Stimulated activated CD4-positive, alpha-beta T cell treated with anti-CD3 and anti-CD28 coated beads, TNF-alpha, amount 100 ng/mL, for 48 hours (primary cell): Measurements from ENCODE around the gene OPRL1.

ENCODE experiments used
- DNase-seq, 3 donors: peaks; one replicate each; pipeline ENCODE4 v3.0.0-alpha.2; 2020; ENCODE audit warnings: low read depth in 3 of 3

Gene OPRL1

DNA sequence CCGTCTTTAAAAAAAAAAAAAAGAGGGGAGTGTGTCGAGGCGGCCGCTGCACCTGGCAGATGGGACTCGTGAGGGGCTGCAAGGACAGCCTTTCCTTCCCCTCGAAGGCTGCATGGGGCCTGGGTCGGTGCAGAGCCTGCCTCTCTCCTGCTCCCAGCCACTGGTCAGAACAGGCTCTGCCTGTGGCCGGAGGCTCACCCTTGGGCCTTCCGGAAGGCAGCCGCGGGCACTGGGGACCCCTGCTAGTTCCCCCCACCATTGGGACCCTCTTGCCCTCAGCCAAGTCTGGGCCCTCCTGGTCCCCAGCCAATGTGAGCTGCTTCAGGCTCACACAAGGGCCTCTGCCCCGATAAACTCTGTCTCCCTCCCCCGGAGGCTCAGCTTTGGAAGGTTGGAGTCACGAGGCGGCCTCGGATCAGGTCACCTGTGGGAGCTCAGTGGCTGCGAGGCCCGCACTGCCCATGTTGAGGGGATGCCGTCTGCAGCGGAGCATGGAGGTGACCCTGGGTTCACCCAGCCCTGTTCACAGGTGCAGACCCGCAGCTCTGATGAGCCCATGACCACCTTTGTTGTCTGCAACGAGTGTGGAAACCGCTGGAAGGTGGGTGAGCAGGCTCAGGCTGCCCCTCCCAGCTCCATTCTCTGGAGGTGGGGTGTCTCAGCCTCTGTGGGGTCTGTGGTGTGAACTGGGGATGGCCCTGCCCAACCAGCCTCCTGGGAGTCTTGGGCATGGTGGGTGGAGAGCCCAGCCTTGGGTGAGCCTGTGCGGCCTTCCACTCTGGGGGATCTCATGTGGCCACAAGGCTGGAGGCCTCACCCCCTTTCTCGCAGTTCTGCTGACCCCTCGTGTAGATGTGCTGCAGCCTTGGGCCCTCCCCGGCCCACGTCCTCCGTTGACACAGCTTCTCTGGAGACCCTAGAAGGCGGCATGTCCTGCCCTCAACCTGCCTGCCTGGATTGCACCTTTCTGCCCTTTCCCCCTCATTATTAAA is 8.2 kb upstream of the OPRL1 start:
- no peak for DNase-seq

DNA sequence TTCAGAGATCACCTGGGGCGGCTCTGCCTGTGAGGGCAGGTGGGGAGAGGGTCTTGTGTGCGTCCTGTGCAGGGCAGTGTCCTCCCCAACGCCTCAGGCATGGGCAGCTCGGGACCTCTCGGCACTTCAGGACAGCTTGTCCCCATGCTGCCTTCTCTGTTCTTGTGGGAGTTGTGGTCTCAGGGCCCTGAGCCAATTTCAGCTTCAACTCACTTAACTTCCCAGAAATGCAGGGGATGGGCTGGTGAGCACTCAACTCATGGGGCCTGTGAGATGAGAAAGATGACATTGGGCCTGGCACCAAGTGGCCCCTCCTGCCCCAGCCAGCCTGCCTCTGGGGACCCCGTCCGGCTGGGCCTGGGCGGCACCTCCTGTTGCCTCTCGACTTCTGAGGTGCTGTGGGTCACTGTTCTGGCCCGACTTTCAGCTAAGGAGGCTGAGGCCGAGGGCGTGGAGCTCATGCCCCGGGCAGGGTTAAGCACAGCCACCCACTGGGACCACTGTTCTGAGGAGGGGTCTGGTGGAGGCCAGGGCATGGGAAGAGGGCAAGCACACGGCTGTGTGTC is 7.3 kb upstream of the OPRL1 start:
- no peak for DNase-seq

DNA sequence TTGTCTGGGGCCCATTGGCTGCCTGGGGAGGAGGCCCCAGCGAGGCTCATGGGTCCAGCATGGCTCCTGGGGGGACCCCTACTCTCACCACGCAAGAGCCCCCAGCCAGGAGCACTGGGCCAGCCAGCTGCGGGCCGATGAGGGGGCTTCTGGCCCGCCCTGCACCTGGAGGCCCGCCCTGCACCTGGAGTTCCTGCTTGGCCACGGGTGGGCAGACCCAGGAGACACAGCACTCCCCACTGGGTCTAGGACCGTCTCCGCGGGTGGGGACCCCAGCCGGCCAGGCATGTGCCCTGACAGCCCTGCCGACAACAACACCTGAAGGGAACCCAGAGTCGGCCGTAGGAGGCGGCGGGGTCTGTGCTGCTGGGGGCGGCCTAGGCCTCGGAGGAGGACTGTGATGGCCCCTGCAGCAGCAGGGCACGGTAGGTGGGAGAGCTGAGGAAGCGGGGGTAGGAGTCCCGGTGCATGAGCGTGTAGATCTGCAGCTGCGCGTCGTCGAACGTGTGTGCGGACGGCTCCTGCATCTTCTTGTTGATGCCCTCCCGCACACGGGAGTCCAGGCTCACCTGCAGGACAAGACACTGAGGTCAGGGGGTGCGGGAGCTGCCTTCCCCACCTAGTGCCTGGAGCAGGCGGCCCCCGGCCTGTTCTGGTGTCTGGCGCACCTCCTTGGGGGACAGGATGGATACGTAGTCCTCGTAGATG is 6.3 kb upstream of the OPRL1 start:
- no peak for DNase-seq

DNA sequence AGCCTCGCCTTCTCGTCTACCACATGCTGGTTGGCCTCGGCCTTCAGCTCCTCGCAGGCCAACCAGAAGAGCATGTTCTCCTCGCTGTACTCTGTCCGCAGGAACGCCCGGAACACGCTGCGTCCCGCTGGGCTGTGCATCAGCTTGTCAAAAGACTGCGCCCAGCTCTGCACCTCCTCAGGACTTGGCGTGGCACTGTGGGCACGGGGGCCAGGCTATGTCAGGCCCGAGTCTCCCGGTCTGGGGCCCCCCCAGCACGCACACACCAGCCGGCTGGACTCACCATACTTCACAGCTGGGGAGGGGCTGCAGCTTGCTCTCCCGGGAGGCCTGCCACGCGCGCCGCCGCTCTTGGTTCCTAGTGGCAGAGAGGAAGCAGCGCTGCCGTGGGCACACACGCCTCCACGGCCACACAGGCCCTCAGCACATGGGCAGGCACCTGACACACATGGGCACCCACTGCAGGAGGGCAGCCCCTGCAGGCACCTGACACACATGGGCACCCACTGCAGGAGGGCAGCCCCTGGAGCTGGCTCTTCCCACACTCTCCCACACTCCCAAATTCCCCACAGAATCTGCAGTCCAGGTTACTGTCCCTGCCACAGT is 5.6 kb upstream of the OPRL1 start:
- DNase-seq: no peak

DNA sequence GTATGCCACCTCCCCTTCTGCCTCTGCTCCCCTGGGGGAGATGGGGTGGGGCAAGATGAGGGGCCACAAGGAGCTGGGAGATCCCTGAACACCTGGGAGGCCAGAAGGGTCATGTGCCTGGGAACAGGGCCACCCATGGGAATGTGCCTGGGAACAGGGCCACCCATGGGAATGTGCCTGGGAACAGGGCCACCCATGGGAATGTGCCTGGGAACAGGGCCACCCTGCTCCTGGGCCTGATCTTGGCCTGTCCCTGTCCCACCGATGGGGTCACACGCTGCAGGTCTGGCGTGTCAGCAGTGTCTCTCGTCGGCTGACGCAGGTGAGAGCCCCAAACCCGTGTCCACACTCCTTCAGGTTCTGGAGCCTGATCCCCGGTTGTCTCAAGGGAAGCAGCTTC is 4.9 kb upstream of the OPRL1 start:
- no peak for DNase-seq

DNA sequence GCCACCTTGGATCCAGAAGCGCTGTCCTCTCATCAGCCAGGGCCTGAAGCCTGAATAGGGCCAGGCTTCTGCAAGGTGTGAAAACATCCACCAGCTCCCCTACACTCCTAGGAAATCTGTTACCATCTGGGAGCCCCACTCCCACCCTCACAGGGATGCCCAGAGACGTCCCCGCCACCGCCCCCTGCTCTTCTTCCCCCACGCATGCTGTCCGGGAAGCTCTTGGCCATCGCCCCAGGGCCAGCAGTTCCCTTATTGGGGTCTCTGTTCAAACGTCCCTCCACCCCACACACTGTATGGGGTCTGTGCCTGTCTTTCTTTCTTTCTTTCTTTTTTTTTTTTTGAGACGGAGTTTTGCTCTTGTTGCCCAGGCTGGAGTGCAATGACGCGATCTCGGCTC is 4.3 kb upstream of the OPRL1 start:
- DNase-seq: no peak

DNA sequence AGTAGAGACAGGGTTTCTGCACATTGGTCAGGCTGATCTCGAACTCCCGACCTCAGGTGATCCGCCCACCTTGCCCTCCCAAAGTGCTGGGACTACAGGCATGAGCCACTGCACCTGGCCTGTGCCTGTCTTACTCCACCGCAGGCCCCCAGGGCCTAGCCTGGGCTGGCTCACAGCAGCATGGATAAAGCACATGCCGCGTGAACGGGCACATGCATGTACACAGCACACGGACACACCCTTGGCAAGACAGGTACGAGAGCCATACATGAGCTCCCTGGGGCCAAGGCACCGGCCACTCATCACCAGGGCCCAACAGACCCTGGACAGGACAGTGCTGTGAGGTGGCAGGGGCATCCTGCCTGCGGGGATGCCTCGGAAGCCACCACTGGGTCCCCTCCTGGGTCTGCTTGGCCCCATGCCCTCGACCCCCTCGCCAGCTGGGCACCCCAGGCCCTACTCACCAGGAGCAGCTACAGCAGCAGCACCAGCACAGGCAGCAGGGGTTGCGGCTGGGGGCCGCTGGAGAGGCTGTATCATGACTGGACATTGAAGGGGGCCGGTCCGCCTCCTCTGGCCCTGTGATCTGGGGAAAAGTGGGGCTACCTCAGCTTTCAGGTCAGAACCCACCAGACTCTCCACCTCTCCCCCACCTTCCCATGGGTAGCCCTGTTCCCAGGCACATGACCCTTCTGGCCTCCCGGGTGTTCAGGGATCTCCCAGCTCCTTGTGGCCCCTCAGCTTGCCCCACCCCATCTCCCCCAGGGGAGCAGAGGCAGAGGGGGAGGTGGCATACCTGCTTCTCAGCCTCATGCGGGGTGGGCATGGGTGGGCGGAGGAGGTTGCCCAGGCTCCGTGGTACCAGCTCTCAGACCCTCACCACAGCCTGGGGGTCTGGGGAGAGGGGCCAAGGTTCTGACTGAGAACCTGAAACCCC is 3.6 kb upstream of the OPRL1 start:
- no peak for DNase-seq

DNA sequence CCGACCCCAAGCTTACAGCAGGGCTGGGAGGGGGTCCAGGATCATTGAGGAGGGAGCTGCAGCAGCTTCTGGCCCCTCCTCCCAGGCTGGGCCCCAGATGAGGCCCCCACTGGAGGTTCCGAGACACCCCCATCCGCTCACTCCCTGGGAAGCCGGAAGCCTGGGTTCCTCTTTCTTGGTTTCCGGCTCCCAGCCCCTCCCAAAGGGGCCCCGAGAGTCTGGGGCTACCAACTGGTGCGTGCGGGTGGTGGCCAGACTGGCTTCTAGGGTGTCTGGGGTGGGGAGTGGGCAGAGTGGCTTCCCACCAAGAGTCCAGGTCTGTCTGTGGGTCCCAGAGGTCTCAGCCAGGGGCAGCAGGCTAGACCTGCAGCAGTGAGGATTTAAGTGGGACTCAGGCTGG is 2.8 kb upstream of the OPRL1 start:
- DNase-seq: no peak

DNA sequence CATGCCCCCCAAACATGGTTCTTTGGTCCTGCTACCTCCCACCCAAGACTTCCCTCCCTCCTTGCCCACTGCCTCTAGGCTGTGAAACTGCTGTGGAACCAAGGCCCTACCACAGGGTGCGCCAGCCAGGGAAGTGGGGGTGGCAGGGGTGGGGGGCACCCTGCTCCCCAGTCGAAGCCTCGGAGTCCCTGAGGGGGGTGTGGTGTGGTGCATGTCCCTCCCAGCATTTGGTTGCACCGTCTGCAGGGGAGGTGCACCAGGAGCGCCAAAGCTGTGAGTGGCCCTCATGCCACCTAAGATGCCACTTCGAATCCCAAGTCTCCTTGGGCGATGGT is 2.4 kb upstream of the OPRL1 start:
- DNase-seq: no peak

DNA sequence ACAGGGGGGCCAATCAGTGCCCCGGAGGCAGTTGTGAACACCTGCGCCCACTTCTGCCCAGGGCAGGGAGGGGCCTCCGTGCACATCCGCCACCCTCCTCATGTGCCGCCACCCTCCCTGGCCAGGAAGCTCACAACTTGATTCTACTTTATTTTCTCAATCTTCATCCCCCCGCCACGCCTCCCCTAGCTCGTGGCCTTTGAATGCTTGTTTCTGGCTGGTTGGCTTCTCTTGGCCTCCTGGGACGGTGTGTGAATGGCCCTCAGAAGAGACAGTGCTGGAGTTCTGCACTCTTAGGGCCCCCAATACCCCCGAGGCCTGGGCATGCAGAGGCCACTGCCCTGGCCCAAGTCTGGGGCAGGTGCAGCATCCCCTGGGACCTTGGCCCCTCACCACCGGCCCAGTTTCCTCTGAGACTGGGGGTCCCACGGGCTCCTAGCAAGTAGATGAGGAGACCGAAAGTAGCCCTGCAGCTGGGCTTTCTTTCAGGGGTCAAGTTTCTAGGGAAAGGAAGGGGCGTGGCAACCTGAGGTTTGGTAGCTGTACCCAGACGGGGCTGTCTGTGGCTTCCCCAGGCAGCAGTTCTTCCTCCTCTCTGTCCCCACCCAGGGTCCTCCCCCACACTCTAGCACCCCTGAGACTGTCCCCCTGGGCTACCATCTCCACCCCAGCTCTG is 1.9 kb upstream of the OPRL1 start:
- DNase-seq: no peak

DNA sequence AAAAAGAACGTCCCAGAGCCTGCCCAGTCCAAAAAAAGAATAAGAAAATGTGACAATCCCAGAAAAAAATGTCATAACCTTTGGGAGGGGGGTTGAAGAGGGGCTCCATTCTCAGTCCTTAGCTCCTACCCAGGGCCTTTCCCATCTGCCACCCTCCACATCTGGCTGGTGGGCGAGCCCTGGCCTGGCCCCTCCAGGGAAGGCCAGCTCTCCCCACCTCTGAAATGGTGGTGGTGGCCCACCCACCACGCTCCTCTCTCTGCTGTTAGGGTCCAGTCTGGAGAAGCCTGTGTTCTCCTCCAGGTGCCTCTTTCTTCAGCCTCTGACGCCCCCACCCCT is 979 bp upstream of the OPRL1 start:
- DNase-seq: no peak

DNA sequence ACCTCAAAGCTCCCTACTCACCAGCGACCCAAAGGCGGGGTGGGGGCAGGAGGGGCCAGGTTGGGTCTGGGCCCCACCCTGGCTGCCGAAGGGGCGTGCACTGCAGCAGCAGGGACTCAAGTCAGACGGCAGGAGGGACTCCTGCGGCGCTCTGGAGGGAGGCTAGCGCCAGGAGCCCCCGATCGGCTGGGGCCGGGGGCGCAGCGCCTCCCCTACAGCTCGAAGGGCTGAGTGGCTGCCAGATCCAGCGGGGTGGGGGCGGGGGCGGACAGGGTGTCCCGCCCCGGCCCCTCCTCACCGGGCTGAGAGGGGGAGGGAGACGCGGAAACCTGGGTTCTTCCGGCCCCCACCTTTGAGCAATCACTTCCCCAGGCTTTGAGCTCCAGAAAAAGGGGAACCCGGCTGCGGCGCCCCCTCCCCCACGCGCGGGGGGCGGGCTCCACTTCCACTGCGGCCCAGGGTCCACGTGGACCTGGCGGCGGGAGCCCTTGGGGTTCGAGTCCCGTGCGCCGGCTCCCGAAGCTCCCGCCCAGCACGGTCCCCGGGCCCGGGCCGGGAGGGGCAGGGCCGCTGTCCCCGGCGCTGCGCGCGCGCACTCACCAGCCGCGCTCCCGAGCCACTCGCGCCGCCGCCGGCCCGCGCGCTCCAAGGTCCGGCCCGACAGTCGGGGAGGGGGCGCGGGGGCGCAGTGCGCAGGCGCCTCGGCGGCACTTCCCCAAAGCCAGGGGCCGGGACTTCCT is 439 bp upstream of the OPRL1 start, which contains the start of gene RGS19:
RGS19 (minus strand) TSS at position 246 of the 740 bp plus-strand sequence. CDS start 2,632 bp downstream, outside the sequence.
- DNase-seq: no peak

DNA sequence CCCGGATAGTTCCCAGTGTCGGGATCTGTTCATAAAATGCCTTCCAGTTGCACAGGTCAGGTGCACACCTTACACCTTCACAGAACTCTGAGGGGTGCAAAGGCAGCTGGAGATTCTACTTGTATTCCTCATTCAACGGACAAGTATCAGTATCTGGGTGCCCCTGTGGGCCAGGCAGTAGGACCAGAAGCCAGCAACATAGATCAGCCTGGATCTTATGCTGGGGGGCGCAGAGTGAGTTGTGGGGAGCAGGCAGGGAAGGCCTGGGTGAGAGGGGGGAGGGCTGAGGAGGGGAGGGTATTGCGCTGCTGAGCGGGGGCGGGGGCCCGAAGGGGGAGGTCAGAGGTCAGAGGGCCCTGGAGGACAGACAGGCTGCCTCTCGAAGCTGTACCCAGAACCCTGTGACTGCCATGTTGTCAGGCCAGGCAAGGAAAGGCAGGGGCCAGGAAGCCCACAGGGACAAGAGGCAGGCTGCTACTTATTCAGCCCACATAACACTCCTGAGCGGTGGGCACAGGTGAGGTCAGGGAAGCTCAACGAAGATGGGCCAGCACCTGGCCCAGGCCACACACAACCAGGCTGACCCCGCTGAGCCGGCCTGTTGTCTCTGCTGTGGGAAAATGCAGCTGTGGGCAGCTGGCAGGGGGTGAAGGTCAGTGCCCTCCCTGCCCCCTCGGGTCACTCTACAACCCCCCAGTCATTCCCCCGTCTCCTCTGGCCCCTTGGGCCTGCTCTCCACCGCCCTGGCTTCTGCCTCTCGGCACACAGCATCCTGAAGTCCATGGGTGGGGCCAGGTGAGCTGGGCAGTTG is 1.1 kb downstream of the OPRL1 start:
- no peak for DNase-seq

DNA sequence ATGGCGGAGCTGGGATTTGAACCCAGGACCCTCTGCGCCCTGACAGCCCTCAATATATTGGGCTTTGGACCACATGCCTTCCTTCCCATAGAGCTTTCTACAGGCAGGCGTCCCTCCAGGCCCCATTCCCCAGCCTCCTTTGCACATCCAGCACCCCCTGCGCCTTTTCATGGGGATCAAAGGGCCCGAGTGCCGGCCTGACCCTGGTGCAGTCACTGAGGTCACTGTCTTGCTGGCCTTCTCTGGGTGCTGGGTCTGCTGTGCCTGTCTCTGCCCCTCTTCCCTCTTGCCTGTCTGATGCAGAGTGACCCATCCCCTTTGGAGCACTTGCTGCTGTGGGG is 1.7 kb downstream of the OPRL1 start:
- DNase-seq: no peak

DNA sequence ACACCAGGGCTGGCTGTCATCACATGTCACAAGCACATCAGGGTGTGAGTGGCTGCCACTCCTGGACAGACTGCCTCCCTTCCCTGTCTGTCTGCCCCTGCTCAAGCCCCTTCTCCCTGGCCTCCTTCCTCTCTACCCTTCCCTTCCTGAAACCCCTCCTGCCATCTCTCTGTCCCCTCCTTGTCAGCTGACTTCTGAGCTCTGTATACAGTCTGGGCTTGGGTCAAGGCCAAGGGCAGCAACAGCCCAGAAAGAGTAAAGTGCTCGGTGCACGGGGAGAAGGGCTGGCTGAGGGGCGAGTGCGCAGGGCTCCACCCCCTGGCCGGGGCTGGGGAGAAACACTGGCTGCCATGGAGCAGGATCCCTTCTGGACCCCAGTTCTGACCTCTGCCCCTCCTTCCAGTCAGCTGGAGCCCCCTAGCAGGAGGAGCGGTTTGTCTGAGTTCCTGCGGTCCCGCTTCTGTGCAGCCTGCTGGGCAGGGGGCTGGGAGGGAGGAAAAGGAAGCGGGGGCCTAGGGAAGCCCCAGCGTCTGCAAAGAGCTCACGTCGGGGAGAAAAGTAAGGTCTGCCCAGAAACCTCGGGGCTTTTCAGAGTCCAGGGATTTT is 2.3 kb downstream of the OPRL1 start:
- no peak for DNase-seq

DNA sequence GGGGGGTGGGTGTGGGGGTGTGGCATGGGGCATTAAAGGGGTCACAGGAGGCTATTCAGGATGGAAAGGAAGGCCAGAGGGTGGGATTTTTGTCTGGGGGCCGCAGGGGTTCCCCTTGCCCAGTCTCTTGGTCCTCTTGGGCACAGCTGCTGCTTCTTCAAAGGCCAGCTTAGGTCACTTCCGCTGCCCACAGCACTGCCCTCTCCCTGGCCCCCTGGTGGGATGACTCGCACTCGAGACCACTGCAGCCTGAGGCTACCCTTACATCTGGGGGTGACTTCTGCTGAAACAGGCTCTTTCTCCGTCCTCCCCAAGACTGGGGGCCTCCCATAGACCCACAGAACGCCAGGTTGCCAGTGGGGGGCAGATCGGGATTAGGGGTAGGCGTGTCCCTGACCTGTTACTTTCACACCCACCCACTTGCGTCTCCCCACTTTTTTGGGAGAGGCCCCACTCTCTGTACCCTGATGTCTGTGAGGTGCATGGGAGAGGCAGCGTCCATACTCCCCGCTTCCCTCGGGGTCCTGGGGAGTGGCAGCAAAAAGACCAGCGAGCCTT is 3.0 kb downstream of the OPRL1 start:
- DNase-seq: no peak

DNA sequence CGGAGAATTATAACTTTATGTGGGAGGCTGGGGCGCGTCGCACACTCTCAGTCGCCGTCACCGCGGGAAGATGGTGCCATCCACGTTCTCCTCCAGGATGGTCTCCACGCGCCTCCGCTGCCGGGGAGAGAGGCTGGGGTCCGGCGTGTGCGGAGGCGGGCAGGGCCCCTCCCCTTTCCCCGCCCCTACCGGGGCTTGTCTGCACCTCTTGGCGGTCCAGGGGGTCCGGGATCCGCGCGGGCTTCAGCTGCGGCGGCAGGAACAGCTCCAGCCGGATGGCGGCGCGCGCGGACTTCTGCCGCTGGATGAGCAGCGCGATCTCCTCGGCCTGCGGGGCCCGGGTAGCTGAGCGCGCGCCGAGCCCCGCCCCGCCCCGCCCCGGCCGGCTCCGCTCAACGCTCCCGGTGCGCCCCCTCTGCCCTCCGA is 3.5 kb downstream of the OPRL1 start:
- peak in 2 of 3 donors; percentile 43 to 74 for DNase-seq
